HG03060 (cell line): ENCODE data around the gene CFHR1.

Experiments used
- ATAC-seq: cut with Tn5 transposase; IDR thresholded peaks from one replicate; pipeline ENCODE4 v1.9.1; 2021; ENCODE audit warnings: low read depth, moderate number of reproducible peaks; ENCODE audit not compliant: unreplicated experiment

CFHR1 gene

GRCh38 chr1:196873385-196873784 is 53.9 kb downstream of the CFHR1 start:
- no peak for ATAC-seq

GRCh38 chr1:196875935-196876334 is 56.4 kb downstream of the CFHR1 start:
- no peak for ATAC-seq

GRCh38 chr1:196877964-196878363 is 58.4 kb downstream of the CFHR1 start:
- ATAC-seq: no peak
